Measurements from ENCODE around the gene FCER2.
"Not testable (repeated sequence)": the region's sequence is repeated elsewhere in the genome, so short reads cannot be mapped to it uniquely, and the experiment has no call there.

FCER2 gene

DNA sequence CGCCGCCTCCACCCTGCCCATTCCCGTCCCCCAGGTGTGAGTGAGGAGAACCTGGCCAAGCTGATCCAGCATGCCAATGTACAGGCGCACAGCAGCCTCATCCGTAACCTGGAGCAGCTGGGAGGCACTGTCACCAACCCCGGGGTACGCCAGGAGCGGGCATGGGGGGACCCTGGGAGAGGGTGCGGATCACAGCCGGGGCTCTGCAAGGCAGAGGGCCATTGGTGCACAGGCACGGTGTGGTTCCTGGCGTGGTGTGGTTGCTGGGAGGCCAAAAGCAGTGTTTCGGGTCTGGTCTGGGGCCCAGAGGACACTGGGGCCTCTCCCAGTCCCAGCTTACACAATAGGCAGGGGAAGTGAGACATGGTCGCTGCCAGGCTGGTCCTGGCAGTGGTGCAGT is 56.8 kb downstream of the FCER2 start:
- DNase-seq, result no peak

DNA sequence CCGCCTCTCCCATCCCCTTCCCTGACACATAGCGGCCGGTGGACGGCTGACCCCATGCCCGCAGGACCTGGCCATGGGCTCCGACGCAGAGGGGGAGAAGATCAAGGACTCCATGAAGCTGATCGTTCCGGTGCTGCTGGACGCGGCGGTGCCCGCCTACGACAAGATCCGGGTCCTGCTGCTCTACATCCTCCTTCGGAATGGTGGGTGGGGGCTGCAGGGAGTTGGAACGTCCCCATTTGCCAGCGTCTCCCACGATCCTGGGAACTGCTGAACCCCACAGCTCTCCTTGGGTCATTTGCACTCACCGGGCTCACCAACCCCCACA is 57.4 kb downstream of the FCER2 start:
- DNase-seq, result no peak

DNA sequence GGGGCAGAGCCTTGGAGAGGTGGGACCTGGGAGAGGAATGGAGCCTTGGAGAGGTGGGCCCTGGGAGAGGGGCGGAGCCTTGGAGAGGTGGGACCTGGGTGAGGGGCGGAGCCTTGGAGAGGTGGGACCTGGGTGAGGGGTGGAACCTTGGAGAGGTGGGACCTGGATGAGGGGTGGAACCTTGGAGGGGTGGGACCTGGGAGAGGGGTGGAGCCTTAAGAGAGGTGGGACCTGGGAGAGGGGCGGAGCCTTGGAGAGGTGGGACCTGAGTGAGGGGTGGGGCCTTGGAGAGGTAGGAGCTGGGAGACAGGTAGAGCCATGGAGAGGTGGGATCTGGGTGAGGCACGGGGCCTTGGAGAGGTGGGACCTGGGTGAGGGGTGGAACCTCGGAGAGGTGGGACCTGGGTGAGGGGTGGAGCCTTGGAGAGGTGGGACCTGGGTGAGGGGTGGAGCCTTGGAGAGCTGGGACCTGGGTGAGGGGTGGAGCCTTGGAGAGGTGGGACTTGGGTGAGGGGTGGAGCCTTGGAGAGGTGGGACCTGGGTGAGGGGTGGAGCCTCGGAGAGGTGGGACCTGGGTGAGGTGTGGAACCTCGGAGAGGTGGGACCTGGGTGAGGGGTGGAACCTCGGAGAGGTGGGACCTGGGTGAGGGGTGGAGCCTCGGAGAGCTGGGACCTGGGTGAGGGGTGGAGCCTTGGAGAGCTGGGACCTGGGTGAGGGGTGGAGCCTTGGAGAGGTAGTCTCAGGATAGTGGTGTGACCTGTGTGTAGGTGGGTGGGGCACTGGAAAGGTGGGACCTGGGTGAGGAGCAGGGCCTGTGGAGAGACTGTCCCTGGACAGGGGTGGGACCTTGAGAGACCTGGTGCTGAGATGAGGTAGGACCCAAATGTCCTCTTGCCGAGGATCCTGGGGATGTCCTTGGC is 58.0 kb downstream of the FCER2 start:
- DNase-seq, result not testable (repeated sequence)

DNA sequence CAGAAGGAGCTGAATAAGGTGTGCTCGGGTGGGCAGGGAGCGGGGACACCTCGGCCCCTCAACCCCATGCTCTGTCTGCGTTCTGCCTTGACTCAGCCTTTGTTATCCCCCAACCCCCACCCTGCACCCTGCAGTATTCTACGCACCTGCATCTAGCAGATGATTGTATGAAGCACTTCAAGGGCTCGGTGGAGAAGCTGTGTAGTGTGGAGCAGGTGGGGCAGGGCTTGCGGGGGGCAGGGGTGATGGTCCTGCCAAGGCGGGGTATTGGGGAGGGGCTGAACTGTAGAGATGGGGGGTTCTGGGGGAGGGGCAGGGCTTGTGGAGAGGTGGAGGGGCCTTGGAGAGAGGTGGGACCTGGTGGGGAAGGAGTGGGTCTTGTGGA is 58.9 kb downstream of the FCER2 start:
- DNase-seq, result no peak

DNA sequence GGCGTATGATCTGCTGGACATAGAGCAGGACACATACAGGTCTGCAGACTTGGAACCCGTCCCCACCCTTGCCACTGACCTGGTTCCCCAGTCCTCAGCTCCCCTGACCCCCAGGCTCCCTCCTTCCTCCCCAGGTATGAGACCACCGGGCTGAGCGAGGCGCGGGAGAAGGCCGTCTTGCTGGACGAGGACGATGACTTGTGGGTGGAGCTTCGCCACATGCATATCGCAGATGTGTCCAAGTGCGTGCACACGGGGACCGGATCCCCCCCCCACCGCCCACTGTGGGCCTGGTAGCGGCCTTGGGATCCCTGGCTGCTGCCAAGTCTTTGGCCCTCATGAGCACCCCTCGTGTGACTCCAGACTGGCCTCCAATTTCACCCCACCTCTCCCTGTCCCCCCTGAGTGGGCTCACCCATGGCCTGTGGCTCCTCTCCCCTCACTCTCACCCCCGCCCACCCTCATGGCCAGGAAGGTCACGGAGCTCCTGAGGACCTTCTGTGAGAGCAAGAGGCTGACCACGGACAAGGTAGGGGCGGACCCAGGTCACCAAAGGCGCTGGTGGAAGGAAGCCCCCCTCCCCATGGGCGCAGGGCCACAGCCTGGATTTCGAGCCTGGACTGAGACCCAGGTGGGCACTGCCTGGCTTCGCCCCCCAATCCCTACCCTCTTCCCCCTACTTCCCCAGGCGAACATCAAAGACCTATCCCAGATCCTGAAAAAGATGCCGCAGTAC is 59.5 kb downstream of the FCER2 start:
- no peak for DNase-seq

DNA sequence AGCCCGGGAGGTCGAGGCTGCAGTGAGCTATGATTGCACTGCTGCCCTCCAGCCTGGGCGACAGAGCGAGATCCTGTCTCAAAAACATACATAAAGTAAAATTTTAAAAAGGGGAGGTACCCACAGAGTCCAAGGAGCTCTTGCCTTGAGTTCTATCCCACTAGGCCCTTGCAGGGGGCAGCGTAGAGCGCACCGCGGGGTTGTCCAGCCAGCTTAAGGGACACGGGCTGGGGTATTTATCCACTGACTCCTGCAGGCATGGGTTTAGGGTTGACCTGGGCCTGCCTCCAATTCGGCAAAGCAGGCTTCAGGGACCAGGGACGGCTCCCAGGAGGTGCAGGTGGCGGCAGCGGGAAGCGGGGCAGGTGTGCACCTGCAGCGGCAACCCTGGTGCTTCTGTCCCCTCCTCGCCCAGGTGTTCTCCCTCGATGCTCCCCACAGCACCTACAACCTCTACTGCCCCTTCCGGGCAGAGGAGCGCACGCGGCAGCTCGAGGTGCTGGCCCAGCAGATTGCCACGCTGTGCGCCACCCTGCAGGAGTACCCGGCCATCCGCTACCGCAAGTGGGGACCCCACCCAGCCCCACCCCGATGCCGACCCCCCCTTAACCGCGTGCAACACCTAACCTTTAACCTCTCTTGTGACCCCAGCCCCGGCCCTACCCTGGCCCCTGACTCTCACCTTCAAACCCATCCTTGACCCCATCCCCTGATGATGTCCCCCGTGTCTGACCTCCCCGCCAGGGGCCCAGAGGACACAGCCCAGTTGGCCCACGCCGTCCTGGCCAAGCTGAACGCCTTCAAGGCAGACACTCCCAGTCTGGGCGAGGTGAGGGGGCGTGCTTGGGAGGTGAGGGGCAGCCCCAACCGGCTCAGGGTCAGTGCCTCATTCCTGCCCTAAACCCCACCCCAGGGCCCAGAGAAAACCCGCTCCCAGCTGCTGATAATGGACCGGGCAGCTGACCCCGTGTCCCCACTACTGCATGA is 60.3 kb downstream of the FCER2 start:
- no peak for DNase-seq

DNA sequence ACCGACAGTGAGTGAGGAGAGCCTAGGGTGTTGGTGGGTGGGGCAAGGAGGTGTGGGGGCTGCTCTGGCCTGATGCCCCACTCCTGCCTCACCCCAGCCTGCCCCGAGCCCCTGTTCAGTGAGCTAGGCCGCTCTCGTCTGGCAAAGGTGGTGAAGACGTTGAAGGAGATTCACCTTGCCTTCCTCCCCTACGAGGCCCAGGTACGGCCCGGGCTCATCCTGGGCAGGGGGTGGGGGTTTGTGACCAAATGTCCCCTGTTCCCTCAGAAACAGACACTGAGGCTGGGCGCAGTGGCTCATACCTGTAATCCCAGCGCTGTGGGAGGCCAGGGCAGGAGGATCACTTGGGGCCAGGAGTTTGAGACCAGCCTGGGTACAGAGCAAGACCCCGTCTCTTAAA is 61.1 kb downstream of the FCER2 start:
- no peak for DNase-seq

DNA sequence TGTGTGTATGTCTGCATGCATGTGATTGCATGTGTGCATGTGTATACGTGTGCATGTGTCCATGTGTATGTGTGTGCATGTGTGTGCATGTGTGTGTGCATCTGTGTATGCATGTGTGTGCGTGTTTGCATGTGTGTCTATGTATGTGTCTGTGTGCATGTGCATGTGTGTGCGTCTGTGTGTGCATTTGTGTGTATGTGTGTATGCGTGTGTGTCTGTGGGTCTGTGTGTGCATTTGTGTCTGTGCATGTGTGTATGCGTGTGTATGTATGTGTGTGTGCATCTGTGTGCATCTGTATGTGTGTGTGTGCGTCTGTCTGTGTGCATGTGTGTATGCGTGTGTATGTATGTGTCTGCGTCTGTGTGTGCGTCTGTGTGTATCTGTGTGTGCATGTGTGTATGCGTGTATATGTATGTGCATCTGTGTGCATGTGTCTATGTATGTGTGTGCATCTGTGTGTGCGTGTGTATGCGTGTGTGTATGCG is 62.0 kb downstream of the FCER2 start:
- no peak for DNase-seq

DNA sequence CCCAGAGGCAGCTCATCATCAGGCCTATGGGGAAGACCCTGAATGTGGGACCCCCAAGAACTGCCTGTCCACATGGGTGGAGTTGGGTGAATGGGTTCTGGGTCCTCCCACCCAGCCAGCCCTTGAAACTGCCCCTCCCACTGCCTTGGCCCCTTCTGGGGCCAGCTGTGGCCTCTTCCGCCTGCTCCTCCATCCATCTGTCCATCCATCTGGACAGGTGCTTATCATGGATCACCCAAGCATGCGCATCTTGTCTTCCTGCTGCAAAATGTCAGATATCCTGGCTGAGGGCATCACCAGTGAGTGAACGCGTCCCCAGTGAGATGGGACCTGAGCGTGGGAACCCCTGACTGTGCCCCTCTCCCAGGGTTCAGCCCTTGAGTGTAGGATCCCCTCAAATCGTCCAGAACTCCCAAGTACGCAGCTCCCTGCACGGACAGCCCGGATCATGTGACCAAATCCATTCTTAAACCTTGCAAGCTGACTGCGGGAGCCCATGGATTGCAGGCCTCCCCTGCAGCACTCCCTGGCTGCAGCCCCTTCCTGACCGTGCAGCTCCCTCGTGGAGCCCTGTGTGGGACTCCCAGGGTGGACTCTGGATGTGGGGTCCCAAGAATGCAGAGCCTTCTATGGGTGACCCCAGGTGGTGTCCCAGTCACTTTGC is 63.0 kb downstream of the FCER2 start:
- no peak for DNase-seq
